ENCODE data around the gene NTMT1.

The NTMT1 gene

DNA sequence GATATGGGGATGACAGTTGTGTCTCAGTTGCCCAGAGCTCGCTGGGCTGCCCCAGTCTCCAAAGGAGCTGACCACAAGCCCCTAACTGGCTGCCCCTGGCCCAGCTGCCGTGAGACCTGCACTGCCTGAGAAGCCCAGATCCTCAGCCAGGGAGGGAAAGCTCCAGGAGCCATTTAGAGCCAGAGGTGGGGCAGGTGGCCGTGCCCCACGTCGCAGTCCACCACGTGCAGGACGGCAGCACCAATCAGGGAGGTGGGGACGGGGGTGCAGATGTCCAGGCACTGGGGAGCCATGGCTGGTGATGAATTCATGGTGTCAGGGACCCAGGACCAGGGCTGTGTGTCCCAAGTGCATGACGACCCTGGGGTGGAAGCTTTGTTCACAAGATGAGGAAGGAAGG is 52.9 kb downstream of the NTMT1 start:
- DNase-seq (ENCODE audit: low spot score): no peak

GRCh38 chr9:129679537-129679936 is 53.6 kb downstream of the NTMT1 start:
- DNase-seq (ENCODE audit: low spot score): no peak

DNA sequence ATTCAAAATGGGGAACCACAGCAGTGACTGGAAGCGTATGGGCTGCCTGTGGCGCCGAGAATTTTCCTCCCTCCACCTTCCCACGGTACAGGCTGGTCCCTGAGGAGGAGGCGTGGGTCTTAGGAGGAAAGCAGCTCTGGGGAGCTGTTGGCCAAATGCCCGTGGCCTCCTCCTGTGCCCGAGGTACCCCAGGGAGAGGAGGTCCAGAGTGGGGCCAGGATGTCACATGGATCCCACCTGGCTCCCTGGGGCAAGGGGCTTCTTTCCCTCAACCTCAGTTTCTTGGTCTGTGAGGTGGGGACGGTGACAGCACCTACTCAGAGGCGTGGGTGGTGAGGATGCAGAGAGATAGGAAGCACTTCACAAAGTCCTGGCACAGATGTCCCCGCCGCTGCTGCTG is 56.0 kb downstream of the NTMT1 start:
- DNase-seq (ENCODE audit: low spot score): no peak

- no peak for DNase-seq (ENCODE audit: low spot score)
Measured at GRCh38 chr9:129682381-129682780, 56.4 kb downstream of the NTMT1 start.

DNA sequence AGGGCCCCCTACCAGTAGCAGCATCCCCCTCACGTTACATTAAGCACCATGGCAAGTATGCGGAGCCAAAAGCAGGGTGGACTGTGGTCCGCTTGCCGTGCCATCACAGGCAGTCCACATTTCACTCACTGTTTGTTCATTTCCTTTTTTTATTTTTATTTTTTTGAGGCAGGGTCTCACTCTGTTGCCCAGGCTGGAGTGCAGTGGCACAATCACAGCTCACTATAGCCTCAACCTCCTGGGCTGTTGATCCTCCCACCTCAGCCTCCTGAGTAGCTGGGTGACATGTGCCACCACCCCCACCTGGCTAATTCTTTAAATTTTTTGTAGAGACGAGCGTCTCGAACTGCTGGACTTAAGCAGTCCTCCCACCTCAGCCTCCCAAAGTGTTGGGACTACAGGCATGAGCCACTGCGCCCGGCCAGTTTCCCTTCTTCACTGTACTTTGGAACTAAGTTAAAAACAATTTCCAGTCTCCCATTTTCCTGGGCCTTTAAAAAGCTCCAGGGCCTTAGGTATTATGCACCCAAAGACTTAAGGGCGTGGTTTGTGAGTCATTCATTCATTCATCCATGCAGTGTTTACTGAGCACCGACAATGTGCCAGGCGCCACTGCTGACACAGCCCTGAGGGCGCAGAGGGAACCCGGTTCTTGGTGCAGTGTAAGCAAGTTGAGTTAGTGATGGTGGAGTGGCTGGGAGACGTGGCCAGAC is 59.4 kb downstream of the NTMT1 start:
- DNase-seq (ENCODE audit: low spot score): no peak
